ENCODE results near the gene SLC25A26. TPM values are rescaled to one million over a fixed set of nuclear protein-coding genes. Genes with fewer than 3 reads are reported as not detected.

The SLC25A26 gene
- total RNA-seq, 1 experiment from 2014 or later: 23.8 TPM

DNA sequence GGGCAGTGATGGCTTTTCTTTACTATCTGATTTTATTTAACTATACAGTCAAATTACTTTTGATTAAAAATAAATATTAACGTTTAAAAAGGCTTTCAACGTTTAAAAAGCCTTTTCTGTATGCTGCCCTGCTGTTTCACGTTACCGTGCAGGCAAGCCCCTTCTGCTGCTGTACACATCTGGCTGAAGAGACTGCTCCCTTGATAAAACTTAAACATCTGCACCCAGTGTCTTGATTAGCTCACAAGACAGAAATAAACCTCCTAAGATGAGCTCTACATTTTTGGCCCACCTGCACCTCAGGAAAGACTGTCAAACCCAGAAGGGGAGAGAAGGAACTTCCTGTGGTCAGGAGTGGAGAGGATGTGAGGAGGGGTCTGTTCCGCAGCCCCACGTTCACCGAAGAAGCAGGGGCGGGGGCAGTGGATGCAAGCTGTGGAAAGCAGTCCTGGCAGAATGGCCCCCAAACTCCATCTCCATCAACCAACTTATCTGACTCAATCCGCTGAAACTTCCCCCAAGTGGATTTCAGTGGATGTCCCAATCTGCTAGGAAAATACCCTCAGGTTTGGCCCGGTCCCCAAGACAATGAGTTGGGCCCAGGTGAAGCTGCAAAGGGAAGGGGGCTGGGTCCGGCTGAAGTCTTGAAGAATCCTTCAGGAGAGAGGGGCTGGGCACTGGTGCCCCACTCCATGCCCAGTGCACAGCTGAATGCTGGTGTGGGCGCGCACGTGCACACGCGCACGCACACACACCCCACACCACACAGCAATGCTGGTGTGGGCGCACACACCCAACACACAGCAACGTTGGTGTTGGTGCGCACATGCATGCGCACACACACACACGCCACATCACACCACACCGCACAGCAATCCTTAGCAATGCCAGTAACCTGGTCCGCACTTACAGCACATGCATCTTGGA lies 191.4 kb downstream of the SLC25A26 start:
- POLR2A ChIA-PET: no interaction called here
- Histone ChIP-seq H3K4me1 (ENCODE audit: control insufficient read depth in 1 of 2, insufficient read depth in 2 of 2, low read length in 2 of 2) (no peaks in the 10 kb centered on the region), H3K9ac (ENCODE audit: low read length) (no peak overlapping the region), H3K79me2 (ENCODE audit: insufficient read depth, low read length) (no peaks in the 10 kb centered on the region), H3K36me3 (ENCODE audit: control insufficient read depth in 1 of 2, insufficient read depth in 2 of 2, low read length in 2 of 2) (no peaks in the 10 kb centered on the region), H3K27me3 (ENCODE audit: insufficient read depth, low read length) (no peaks in the 10 kb centered on the region), H3K9me3 (ENCODE audit: control insufficient read depth in 1 of 2, insufficient read depth in 1 of 2, low read depth in 1 of 2, low read length in 2 of 2) (no peaks in the 10 kb centered on the region), H3K27ac (ENCODE audit: low read depth, low read length) (no peak overlapping the region), H3K4me2 (ENCODE audit: low read length) (no peak overlapping the region), H2AFZ (ENCODE audit: low read depth, low read length, poor library complexity, severe bottlenecking) (no peak overlapping the region), H3K4me3 (replicated peaks in 1 of 2; ENCODE audit: low read depth in 1 of 2, low read length in 2 of 2) (no peak overlapping the region), H4K20me1 (ENCODE audit: insufficient read depth) (no peaks in the 10 kb centered on the region), H3K9me2 (ENCODE audit: insufficient read depth) (no peaks in the 10 kb centered on the region)
- CTCF ChIA-PET: interaction anchor here (1.1 kb wide), 1 partner anchor 404 kb away, joined by 4 read pairs; no protein-coding TSS in a partner anchor
- no peak for TF ChIP-seq EZH2 (IDR thresholded peaks at IDR 0.05)
- TF ChIP-seq EGR1 (IDR thresholded peaks at IDR 0.05; ENCODE audit: low read depth): no peak
- no peak for TF ChIP-seq RAD21 (IDR thresholded peaks at IDR 0.05; ENCODE audit: low read depth)
- TF ChIP-seq ATF3 (IDR thresholded peaks at IDR 0.05): no peak
- TF ChIP-seq ZNF274 (IDR thresholded peaks at IDR 0.05; ENCODE audit: low read depth, low read length): no peak
- no peak for TF ChIP-seq FOSL1 (IDR thresholded peaks at IDR 0.05; ENCODE audit: low read depth)
- TF ChIP-seq ELF1 (IDR thresholded peaks at IDR 0.05; ENCODE audit: borderline replicate concordance, low read depth): no peak
- no peak for TF ChIP-seq SP1 (IDR thresholded peaks at IDR 0.05; ENCODE audit: low read depth)
- TF ChIP-seq JUND (IDR thresholded peaks at IDR 0.05): no peak
- TF ChIP-seq EZH2phosphoT487 (IDR thresholded peaks at IDR 0.05; ENCODE audit: borderline replicate concordance): no peak
- TF ChIP-seq SRF (IDR thresholded peaks at IDR 0.05; ENCODE audit: low read depth): no peak
- no peak for TF ChIP-seq TCF7L2 (IDR thresholded peaks at IDR 0.05; ENCODE audit: borderline replicate concordance, extremely low read depth, insufficient read depth, insufficient read length)
- TF ChIP-seq YY1 (IDR thresholded peaks at IDR 0.05; ENCODE audit: extremely low read depth, insufficient replicate concordance, low read depth, low read length): no peak
- RAD21 ChIA-PET (ENCODE audit: low non-redundant PET in 1 of 2, low total read pairs in 2 of 2, uncharacterized antibody in 2 of 2, unreplicated experiment in 2 of 2): no interaction called here
- intact Hi-C loops (cut with micrococcal nuclease): no loop called here
- no TSS peak for BruUV-seq (replicated peaks)
- DNase-seq (ENCODE audit: low read depth, low spot score) (no peak), ATAC-seq (no peak)

Measured in HCT116 (cell line).